SK-N-SH treated with all-trans-retinoic acid at 6 μM for 48 hours (cell line): ENCODE results near the gene TRAPPC10.

ENCODE experiments used
- ARNTL ChIP-seq: fragments of 450-650 bp; formaldehyde crosslinking; IDR thresholded peaks from 2 replicates; pipeline ENCODE4 v1.5.0; 2020; ENCODE audit warnings: low read depth, mild to moderate bottlenecking, moderate library complexity, borderline replicate concordance
- CSDC2 ChIP-seq: fragments of 250-450 bp; sonication (Bioruptor Pico); IDR thresholded peaks from 2 replicates; pipeline ENCODE4 v1.5.0; 2020; ENCODE audit warnings: mild to moderate bottlenecking, moderate library complexity
- ISL1 ChIP-seq: fragments of 250-450 bp; sonication (Bioruptor Pico); IDR thresholded peaks from 2 replicates; pipeline ENCODE4 v2.1.2; 2022; ENCODE audit warnings: mild to moderate bottlenecking, moderate library complexity
- SNAI2 ChIP-seq: fragments of 250-450 bp; sonication (Bioruptor Pico); IDR thresholded peaks from 2 replicates; pipeline ENCODE4 v1.5.0; 2020; ENCODE audit warnings: mild to moderate bottlenecking, moderate library complexity
- TOX ChIP-seq: fragments of 250-450 bp; sonication (Bioruptor Pico); IDR thresholded peaks from 2 replicates; pipeline ENCODE4 v1.8.0; 2021; ENCODE audit warnings: mild to moderate bottlenecking, moderate library complexity, borderline replicate concordance
- ZC3H10 ChIP-seq: fragments of 250-450 bp; sonication (Bioruptor Pico); IDR thresholded peaks from 2 replicates; pipeline ENCODE4 v1.5.1; 2021; ENCODE audit warnings: mild to moderate bottlenecking, moderate library complexity
- ZFP3 ChIP-seq: fragments of 250-450 bp; sonication (Bioruptor Pico); IDR thresholded peaks from 2 replicates; pipeline ENCODE4 v1.5.0; 2020; ENCODE audit warnings: mild to moderate bottlenecking, moderate library complexity
- ZFP30 ChIP-seq: fragments of 450-650 bp; formaldehyde crosslinking; IDR thresholded peaks from 2 replicates; pipeline ENCODE4 v1.5.0; 2022; ENCODE audit warnings: mild to moderate bottlenecking, moderate library complexity
- ZNF565 ChIP-seq: fragments of 450-650 bp; formaldehyde crosslinking; conservative IDR thresholded peaks from 2 replicates; pipeline ENCODE4 v1.5.0; 2020; ENCODE audit warnings: low read depth, mild to moderate bottlenecking, moderate library complexity
- TF ChIP-seq, protein P1 (sequence below): fragments of 250-450 bp; sonication (Bioruptor Pico); IDR thresholded peaks from 2 replicates; pipeline ENCODE4 v1.5.1; 2020; ENCODE audit warnings: low read depth, mild to moderate bottlenecking, moderate library complexity
- TF ChIP-seq, protein P2 (sequence below): fragments of 250-450 bp; sonication (Bioruptor Pico); IDR thresholded peaks from 2 replicates; pipeline ENCODE4 v1.8.0; 2020; ENCODE audit warnings: mild to moderate bottlenecking, moderate library complexity, borderline replicate concordance
- TF ChIP-seq, protein P3 (sequence below): fragments of 250-450 bp; sonication (Bioruptor Pico); IDR thresholded peaks from 2 replicates; pipeline ENCODE4 v1.8.0; 2021; ENCODE audit warnings: low read depth, mild to moderate bottlenecking, moderate library complexity, borderline replicate concordance

DNA sequence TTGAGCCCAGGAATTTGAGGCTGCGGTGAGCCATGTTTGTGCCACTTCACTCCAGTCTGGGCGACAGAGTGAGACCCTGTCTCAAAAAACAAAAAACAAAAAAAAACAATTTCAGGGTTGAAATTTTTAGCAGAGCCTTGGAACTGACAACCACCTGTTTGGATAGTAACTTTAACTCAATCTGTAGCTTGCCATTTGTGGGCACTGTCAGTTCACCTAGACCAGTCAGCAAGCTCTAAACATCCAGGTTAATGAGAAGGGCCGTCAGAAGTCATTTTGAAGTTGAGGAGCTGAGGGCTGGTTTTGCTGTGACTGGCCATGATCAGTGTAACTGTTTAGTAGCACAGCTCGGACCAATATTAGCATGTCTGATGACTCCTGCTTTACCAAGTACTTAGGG lies 8.4 kb downstream of the TRAPPC10 start:
- TF ChIP-seq, protein P1, sequence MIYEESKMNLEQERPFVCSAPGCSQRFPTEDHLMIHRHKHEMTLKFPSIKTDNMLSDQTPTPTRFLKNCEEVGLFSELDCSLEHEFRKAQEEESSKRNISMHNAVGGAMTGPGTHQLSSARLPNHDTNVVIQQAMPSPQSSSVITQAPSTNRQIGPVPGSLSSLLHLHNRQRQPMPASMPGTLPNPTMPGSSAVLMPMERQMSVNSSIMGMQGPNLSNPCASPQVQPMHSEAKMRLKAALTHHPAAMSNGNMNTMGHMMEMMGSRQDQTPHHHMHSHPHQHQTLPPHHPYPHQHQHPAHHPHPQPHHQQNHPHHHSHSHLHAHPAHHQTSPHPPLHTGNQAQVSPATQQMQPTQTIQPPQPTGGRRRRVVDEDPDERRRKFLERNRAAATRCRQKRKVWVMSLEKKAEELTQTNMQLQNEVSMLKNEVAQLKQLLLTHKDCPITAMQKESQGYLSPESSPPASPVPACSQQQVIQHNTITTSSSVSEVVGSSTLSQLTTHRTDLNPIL (CRISPR knock-in tag): no peak
- TF ChIP-seq ZFP3 (CRISPR knock-in tag): no peak
- no peak for TF ChIP-seq SNAI2
- TF ChIP-seq, protein P2, sequence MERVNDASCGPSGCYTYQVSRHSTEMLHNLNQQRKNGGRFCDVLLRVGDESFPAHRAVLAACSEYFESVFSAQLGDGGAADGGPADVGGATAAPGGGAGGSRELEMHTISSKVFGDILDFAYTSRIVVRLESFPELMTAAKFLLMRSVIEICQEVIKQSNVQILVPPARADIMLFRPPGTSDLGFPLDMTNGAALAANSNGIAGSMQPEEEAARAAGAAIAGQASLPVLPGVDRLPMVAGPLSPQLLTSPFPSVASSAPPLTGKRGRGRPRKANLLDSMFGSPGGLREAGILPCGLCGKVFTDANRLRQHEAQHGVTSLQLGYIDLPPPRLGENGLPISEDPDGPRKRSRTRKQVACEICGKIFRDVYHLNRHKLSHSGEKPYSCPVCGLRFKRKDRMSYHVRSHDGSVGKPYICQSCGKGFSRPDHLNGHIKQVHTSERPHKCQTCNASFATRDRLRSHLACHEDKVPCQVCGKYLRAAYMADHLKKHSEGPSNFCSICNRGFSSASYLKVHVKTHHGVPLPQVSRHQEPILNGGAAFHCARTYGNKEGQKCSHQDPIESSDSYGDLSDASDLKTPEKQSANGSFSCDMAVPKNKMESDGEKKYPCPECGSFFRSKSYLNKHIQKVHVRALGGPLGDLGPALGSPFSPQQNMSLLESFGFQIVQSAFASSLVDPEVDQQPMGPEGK (CRISPR knock-in tag): no peak
- no peak for TF ChIP-seq ARNTL (CRISPR knock-in tag)
- TF ChIP-seq TOX: no peak
- no peak for TF ChIP-seq ISL1 (CRISPR knock-in tag)
- no peak for TF ChIP-seq CSDC2 (CRISPR knock-in tag)
- no peak for TF ChIP-seq ZFP30
- TF ChIP-seq ZC3H10: no peak
- no peak for TF ChIP-seq ZNF565
- TF ChIP-seq, protein P3, sequence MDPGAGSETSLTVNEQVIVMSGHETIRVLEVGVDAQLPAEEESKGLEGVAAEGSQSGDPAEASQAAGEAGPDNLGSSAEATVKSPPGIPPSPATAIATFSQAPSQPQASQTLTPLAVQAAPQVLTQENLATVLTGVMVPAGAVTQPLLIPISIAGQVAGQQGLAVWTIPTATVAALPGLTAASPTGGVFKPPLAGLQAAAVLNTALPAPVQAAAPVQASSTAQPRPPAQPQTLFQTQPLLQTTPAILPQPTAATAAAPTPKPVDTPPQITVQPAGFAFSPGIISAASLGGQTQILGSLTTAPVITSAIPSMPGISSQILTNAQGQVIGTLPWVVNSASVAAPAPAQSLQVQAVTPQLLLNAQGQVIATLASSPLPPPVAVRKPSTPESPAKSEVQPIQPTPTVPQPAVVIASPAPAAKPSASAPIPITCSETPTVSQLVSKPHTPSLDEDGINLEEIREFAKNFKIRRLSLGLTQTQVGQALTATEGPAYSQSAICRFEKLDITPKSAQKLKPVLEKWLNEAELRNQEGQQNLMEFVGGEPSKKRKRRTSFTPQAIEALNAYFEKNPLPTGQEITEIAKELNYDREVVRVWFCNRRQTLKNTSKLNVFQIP (CRISPR knock-in tag): no peak
